Adrenal gland (tissue), 12 donors: ENCODE measurements around the gene ZNF831. TPM values are rescaled to one million over a fixed set of nuclear protein-coding genes. Genes with fewer than 3 reads are reported as not detected.

Source experiments
- DNase-seq, 7 donors: peaks; one replicate each; pipeline ENCODE4 v3.0.0-alpha.2; 2019 to 2020
- H3K27ac ChIP-seq, 5 donors: fragments of 200-600 bp; sonication (generic) in 4 of 5; 1 replicate in 3 of 5; 2 replicates in 2 of 5; pipeline versions ENCODE4 v1.5.1 to v1.8.0; 2016 to 2020; ENCODE audit warnings: mild to moderate bottlenecking in 1 of 5
- H3K27me3 ChIP-seq: fragments of 200-600 bp; 2 replicates; pipeline ENCODE4 v1.8.0; 2021
- H3K36me3 ChIP-seq, 2 donors: fragments of 200-600 bp; replicated peaks in 1 of 2; 1 replicate in 1 of 2; 2 replicates in 1 of 2; pipeline versions ENCODE4 v1.5.1 to v1.8.0; 2018 to 2022
- H3K4me1 ChIP-seq, 2 donors: fragments of 200-600 bp; replicated peaks in 1 of 2; 1 replicate in 1 of 2; 2 replicates in 1 of 2; pipeline versions ENCODE4 v1.5.1 to v1.8.0; 2018 to 2021
- H3K4me3 ChIP-seq, 4 donors: fragments of 200-600 bp; sonication (generic) in 3 of 4; one replicate each; pipeline ENCODE4 v1.5.1; 2016 to 2018
- H3K9me3 ChIP-seq, 3 donors: fragments of 200-600 bp; sonication (generic) in 1 of 3; replicated peaks in 1 of 3; 1 replicate in 2 of 3; 2 replicates in 1 of 3; pipeline versions ENCODE4 v1.5.1 to v1.8.0; 2016 to 2021
- POLR2A ChIP-seq, 2 donors: fragments of 450-650 bp; IDR thresholded peaks; one replicate each; pipeline ENCODE4 v1.6.1; 2017; ENCODE audit warnings: antibody characterized with exemption in 2 of 2, mild to moderate bottlenecking in 2 of 2, moderate library complexity in 1 of 2
- WGBS, 4 donors: extraction: QIAGEN DNeasy Blood & Tissue Kit in 2 of 4; methylation state at CpG; one replicate each; pipeline versions ENCODE4 v1.1.5 to v1.1.7; 2013 to 2017; 5-methylcytosine and 5-hydroxymethylcytosine counted together
- intact Hi-C, 2 donors: fragments of 100-400 bp; cut with DNase I; formaldehyde crosslinking; loops; one replicate each; pipeline versions ENCODE4 v1.14.1 to v1.15.0; 2022 to 2023
- polyA plus RNA-seq, 3 donors: library from polyadenylated mRNA; stranded (reverse); fragments of 200-250 nt in 2 of 3; fragments of 350-450 nt in 1 of 3; fragmentation: Illumina TruSeq in 1 of 3; extraction: RNeasy Lipid Tissue Mini Kit (QIAGEN cat#74804) in 1 of 3; gene quantifications; one replicate each; pipeline ENCODE4 v1.2.3, GENCODE V29; 2013 to 2014
- total RNA-seq, 9 donors: library from RNA; depleted of rRNA in 4 of 9; stranded (reverse); fragments of >200 nt in 4 of 9; fragments of 120-200 nt in 1 of 9; fragmentation: NEBNext Ultra II Directional in 1 of 9; extraction: Animal tissue kit (Norgen Biotek cat#: 25700) in 1 of 9; gene quantifications; one replicate each; pipeline versions ENCODE4 v1.1.0 to v1.2.4, GENCODE V29; 2013 to 2023
- TF ChIP-seq, protein P1 (sequence below), 6 experiments: fragments of 450-650 bp in 4 of 6; fragments of 200-600 bp in 2 of 6; sonication (generic) in 1 of 6; IDR thresholded peaks; 1 replicate in 5 of 6; 2 replicates in 1 of 6; pipeline versions ENCODE4 v1.5.1 to v1.8.0; 2016 to 2021; ENCODE audit warnings: antibody characterized with exemption in 6 of 6, mild to moderate bottlenecking in 2 of 6, moderate library complexity in 1 of 6
- donor health status: healthy with polysubstance abuse.
- donor health status: Bipolar disorder and iron deficiency.
- donor health status: DM: yes; HTN: yes; CAD: no.
- donor health status: DM: no; HTN: no; CAD: no.
- donor health status: DM: no; HTN: no; CAD: no.
- donor health status: DM: yes; HTN: yes; CAD: no.

The ZNF831 gene
- total and polyA plus RNA-seq, 12 donors = 0.05 to 0.61 (median 0.15) TPM

GRCh38 chr20:59231124-59231804 lies 67.6 kb downstream of the ZNF831 start:
- no peak for DNase-seq
- Histone ChIP-seq H3K27ac (no peak overlapping the region), H3K36me3 (no peaks in the 10 kb centered on the region), H3K4me1 (no peaks in the 10 kb centered on the region), H3K9me3 (no peaks in the 10 kb centered on the region), H3K27me3 (peaks cover 15% of the 10 kb centered on the region), H3K4me3 (no peak overlapping the region)
- intact Hi-C loops = no loop called here
- WGBS, 4 donors = 41 to 49% (median 46%) methylated on average over 8 of the region's 8 CpGs
- no peak for TF ChIP-seq POLR2A (IDR thresholded peaks at IDR 0.05)
- TF ChIP-seq, protein P1, sequence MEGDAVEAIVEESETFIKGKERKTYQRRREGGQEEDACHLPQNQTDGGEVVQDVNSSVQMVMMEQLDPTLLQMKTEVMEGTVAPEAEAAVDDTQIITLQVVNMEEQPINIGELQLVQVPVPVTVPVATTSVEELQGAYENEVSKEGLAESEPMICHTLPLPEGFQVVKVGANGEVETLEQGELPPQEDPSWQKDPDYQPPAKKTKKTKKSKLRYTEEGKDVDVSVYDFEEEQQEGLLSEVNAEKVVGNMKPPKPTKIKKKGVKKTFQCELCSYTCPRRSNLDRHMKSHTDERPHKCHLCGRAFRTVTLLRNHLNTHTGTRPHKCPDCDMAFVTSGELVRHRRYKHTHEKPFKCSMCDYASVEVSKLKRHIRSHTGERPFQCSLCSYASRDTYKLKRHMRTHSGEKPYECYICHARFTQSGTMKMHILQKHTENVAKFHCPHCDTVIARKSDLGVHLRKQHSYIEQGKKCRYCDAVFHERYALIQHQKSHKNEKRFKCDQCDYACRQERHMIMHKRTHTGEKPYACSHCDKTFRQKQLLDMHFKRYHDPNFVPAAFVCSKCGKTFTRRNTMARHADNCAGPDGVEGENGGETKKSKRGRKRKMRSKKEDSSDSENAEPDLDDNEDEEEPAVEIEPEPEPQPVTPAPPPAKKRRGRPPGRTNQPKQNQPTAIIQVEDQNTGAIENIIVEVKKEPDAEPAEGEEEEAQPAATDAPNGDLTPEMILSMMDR (IDR thresholded peaks at IDR 0.05) = no peak

DNA sequence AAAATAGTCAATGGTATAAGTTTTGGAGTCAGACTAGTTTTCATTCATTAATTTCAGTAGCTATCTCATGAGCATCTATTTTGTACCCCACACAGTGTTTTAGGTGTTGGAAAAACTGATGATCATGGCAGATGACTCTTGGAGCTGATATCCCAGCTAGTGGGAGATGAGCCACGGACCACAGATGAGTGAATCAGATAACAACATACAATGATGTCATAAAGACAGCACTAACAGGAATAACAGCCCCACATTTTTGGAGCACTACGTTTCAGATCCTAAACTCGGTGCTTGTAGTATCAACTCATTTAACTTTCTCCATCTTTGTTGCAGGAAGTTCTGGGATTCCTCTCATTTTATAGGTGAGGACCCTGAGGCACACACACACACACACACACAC lies 69.0 kb downstream of the ZNF831 start:
- no peaks in the 10 kb centered on the region for H3K4me1 ChIP-seq
- H3K27me3 ChIP-seq = peaks cover 12% of the 10 kb centered on the region
- WGBS, 4 donors = 54 to 66% (median 59%) methylated on average over 3 of the region's 3 CpGs
- TF ChIP-seq POLR2A (IDR thresholded peaks at IDR 0.05) = no peak
- TF ChIP-seq, protein P1 (IDR thresholded peaks at IDR 0.05) = no peak
- intact Hi-C loops = no loop called here
- H3K4me3 ChIP-seq = no peak overlapping the region
- DNase-seq = no peak
- no peaks in the 10 kb centered on the region for H3K9me3 ChIP-seq
- H3K27ac ChIP-seq = no peak overlapping the region
- H3K36me3 ChIP-seq = no peaks in the 10 kb centered on the region

GRCh38 chr20:59235226-59235625 lies 71.6 kb downstream of the ZNF831 start:
- intact Hi-C loops = no loop called here
- no peak for TF ChIP-seq POLR2A (IDR thresholded peaks at IDR 0.05)
- TF ChIP-seq, protein P1 (IDR thresholded peaks at IDR 0.05) = no peak
- Histone ChIP-seq H3K4me3 (no peak overlapping the region), H3K9me3 (no peaks in the 10 kb centered on the region), H3K27me3 (peaks cover 12% of the 10 kb centered on the region), H3K27ac (no peak overlapping the region), H3K36me3 (no peaks in the 10 kb centered on the region), H3K4me1 (no peaks in the 10 kb centered on the region)
- 70 to 85% (median 74%) methylated on average over 5 of the region's 5 CpGs for WGBS, 4 donors
- DNase-seq = no peak

DNA sequence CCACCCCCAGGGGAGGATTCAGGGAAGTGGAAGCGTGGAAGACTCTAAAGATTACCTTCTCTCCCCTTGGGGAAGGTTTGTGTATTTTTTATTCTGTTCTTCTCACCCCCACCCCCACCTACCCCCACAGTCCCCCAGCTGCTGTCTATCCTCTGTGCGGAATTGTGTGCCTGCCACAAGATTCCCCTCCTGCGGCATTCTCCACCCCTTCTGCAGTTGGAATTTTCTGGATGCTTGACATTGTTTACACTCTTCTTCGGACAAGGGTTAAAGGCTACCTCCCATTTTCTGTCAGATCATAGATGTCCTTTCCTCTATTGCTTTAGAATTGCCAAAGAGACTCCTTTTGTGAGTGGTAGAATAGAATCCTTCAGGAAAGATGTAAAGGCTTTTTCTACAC lies 76.4 kb downstream of the ZNF831 start:
- Histone ChIP-seq H3K4me1 (no peaks in the 10 kb centered on the region), H3K9me3 (no peaks in the 10 kb centered on the region), H3K27ac (no peak overlapping the region), H3K4me3 (no peak overlapping the region), H3K27me3 (peaks cover 5% of the 10 kb centered on the region), H3K36me3 (no peaks in the 10 kb centered on the region)
- no peak for DNase-seq
- WGBS, 4 donors = 62 to 78% (median 66%) methylated on average over 4 of the region's 4 CpGs
- intact Hi-C loops = no loop called here
- TF ChIP-seq, protein P1 (IDR thresholded peaks at IDR 0.05) = no peak
- no peak for TF ChIP-seq POLR2A (IDR thresholded peaks at IDR 0.05)
